NCI-H2196 treated with DMSO at 0.1 percent for 48 hours (cell line): ENCODE results near the gene LRRTM4.
"Not testable (repeated sequence)": the region's sequence is repeated elsewhere in the genome, so short reads cannot be mapped to it uniquely, and the experiment has no call there.

Source experiments
- DNase-seq: peaks from one replicate; lab custom pipeline; 2025; ENCODE audit not compliant: unreplicated experiment; lab: John Stamatoyannopoulos, UW

Gene LRRTM4

DNA sequence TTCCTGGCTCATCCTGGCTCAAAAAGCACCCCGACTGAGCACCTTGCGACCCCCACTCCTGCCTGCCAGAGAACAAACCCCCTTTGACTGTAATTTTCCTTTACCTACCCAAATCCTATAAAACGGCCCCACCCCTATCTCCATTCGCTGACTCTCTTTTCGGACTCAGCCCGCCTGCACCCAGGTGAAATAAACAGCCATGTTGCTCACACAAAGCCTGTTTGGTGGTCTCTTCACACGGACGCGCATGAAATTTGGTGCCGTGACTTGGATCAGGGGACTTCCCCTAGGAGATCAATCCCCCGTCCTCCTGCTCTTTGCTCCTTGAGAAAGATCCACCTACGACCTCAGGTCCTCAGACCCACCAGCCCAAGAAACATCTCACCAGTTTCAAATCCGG, 433.8 kb downstream of the LRRTM4 start:
- not testable (repeated sequence) for DNase-seq

DNA sequence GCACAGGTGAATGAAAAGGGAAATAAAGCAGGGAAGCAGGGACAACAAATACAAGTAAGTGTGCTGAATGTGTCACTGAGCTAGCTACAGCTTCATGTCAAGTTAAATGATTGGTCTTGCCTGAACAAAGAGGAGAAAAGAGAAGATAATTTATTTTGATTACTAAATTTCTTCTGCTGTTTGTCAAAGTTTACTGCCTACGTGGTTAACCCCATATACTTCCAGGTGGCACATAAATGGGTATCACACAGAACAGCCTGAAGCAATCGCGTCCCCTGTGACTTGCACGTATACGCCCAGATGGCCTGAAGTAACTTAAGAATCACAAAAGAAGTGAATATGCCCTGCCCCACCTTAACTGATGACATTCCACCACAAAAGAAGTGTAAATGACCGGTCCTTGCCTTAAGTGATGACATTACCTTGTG, 434.2 kb downstream of the LRRTM4 start:
- DNase-seq, result no peak

GRCh38 chr2:77086478-77086877, 435.7 kb downstream of the LRRTM4 start:
- DNase-seq, result no peak

DNA sequence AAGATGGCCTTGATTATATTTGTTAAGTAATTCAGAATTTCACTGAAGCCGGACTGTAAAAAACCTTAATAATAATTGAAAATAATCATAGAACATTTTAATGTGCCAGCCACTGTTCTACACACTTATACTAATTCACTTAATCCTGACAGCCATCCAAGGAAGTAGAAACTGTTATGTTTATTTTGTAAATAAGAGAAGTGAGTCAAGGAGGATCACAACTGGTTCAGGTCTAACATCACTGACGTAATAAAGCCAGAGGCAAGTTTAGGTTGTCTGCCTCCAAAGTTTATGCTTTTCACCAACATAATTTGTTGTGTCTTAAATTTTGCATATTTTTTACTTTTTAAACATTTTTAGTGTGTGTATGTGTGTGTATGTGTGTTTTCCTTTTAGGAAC, 436.1 kb downstream of the LRRTM4 start:
- no peak for DNase-seq

GRCh38 chr2:77085561-77085960, 436.6 kb downstream of the LRRTM4 start:
- DNase-seq, result no peak

DNA sequence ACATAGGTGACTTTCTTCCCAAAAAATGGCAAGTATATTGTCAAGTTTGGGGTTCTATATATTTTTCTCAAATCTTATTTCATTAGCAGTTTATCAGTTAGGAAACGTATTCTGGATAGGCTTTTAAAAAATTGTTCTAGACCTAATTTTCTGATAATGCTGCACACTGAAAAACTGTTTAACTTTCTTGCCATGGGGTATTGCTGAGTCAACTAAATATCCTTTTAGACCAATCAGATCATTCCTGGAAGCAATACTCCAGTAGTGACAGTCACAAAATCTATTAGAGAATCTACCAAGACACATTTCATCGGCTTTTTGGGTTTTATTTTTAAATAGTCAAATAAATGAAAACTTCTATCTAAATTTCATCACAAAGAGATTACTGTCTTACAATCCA, 440.6 kb downstream of the LRRTM4 start:
- no peak for DNase-seq

DNA sequence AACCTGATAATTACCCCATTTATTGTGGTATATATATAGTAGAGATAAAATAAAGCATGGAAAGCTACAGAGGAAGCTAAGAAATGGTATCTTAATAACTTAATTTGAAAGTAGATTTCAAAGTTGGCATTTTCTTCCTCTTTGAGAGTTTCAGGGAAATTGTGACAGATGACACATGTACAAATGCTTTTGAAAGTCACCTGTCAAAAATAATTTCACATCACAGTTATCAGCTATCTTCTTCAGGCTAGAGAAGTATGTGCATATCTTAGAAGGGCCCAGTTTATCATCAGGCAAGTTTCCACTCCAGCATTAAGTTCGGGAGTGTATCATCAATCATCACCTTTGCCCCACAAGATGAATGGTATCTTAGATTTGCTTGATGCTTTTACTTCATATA, 457.9 kb downstream of the LRRTM4 start:
- no peak for DNase-seq

- no peak for DNase-seq
These were observed 467.2 kb downstream of the LRRTM4 start for GRCh38 chr2:77054938-77055337.

DNA sequence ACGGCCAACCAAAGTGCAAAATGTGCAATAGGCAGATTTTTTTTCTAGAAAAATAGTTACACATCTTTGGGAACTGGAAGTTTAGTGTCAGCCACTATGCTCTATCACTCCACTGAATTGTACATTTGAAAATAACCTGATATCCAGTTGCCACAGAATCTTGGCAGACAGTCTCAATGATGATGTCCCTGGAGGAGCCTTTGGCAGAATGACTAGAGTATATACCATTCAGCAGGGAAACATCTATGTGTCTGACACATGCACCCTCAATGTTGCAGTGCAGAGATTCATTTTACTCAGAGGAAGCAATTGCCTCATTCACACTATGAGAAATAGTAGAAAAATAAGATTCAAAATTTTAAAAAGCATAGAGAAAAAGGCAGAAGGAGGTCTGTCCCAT, 475.8 kb downstream of the LRRTM4 start:
- DNase-seq, result no peak

DNA sequence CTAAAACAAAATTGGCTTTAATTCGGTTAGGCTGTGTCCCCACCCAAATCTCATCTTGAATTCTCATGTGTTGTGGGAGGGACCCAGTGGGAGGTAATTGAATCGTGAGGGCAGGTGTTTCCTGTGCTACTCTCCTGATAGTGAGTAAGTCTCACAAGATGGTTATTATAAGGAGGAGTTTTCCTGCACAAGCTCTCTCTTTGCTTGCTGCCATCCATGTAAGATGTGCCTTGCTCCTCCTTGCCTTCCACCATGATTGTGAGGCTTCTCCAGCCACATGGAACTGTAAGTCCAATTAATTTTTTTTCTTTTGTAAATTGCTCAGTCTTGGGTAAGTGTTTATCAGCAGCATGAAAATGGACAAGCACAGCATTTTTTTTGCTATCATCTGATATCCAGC, 476.7 kb downstream of the LRRTM4 start:
- not testable (repeated sequence) for DNase-seq

DNA sequence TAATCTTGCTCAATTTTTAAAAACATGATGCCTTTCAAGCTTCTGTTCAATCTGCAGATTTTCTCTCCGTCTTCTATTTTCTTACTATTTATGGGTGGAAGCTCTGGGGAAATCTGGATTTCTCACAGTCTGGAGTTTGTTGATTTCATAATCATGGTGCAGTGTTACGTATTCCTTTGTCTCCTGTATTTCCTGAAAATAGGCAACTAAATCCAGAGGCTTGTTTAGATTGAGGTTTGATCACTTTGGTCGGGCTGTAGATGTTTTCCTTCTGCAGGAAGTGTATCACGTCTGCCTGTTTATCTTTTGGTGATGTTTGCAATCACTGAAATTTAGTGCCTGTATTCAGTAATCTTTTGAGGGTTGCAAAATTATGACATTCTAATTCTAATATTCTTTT, 487.7 kb downstream of the LRRTM4 start:
- no peak for DNase-seq

DNA sequence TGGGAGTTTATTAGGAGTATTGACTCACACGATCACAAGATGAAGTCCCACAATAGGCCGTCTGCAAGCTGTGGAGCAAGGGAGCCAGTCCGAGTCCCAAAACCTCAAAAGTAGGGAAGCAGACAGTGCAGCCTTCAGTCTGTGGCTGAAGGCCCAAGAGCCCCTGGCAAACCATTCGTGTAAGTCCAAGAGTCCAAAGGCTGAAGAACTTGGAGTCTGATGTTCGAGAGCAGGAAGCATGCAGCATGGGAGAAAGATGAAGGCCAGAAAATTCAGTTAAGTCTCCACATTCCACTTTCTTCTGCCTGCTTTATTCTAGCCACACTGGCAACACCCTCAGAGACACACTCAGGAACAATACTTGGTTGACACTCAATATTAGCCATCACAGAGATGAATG, 492.9 kb downstream of the LRRTM4 start:
- DNase-seq, result not testable (repeated sequence)

DNA sequence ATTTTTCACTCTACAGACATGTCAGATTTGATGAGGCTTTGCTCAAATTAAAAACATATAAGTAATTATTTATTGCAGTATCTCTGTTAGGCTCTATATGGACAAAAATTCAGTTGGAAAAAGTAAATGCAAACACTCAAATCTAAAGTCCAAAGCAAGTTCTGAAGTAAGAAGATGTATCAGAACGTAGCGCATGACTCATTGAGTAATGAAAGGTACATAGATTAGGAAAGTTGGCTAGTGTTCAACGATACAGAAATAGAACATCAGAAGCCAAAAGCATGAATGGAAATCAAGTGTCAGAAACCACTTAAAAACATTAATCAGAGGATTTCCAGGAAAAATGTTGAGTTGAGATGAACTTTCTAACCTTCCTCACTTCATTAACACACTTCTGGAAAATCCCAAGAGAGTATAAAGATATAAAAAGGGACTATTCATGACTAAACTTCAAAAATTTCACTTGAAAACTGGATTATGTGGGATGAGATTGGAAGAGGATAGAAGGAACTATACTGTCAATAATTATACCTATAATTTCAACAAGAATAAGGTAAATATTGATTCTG, 494.1 kb downstream of the LRRTM4 start:
- DNase-seq, result no peak

DNA sequence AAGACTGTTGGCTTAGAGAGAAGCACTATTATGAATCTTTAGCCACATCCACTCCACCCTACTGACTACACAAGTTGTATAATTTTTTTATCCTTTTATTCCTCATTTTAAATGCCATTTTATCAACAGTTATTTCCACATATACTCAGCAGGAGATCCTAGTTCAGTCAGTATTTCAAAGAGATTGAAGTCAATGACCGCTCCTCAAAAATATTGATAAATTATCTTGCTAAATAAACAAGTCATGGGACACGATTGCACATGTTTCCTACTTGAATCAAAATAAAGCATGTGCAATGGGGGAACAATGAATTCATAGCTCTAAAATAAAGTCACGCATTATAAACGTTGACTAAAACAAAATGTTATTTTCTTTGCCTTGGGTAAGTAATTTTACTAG, 496.5 kb downstream of the LRRTM4 start:
- DNase-seq, result no peak

- DNase-seq, result no peak
These were observed 501.0 kb downstream of the LRRTM4 start for GRCh38 chr2:77021161-77021560.

GRCh38 chr2:77018219-77018618, 504.0 kb downstream of the LRRTM4 start:
- DNase-seq, result no peak

DNA sequence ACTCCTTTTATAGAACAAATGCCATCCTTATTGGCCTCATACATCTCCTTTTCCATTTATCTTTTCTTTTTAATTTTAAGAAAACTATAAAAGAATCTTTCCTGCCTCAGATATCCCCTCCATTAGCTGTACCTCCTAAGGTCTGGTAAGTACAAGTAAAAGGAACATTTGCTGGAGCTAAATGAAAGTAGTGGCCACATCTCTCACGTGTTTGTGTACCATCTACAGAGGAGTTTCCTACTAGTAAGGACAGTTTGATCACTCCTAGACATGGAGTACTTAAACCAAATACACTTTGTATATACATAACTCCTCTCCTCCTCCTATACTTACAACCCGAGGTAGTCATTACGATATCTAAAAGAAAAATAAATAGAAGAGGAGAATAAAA, 504.8 kb downstream of the LRRTM4 start:
- DNase-seq, result no peak

DNA sequence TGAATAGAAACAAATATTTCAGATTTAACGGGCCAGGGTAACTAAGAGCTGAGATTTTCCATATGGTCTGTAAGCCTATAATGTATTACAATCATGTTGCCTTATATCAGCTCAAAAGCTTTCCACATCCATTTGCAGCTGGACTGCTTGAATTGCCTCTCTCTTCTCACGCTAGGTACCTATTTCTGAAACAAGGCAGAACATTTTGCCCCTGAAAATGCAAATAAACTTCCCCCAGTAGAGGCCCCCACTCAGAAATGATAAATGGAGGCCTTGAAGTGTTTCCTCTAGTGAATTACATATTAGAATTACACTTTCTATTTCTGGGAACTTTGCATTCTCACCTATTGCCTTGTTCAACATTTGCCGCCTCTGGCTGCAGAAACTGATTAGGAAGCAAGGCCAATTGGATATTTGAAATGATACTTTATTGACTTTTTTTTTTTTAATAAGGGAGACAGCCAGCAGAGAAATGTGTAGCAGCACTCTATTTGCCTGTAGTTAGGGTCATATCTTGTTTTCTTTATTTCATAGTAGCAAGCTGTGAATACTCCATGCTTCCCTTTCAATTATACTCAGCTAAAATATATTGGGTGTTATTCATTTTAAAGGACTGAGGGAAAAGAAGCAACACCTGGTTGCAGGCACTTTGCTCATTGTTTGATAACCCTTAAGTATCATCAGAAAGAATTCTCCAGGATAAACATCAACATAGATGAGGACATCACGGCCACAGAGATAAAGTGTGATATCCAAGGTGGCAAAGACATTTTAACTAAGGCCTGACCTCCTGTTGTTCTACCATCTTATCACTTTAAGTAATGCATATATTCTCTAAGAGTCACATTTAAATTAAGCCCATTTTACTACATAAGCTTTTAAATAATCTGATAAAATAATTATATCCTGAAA, 505.5 kb downstream of the LRRTM4 start:
- DNase-seq, result no peak

- DNase-seq, result no peak
These were observed 508.2 kb downstream of the LRRTM4 start for GRCh38 chr2:77013953-77014352.

- no peak for DNase-seq
These were observed 508.7 kb downstream of the LRRTM4 start for GRCh38 chr2:77013457-77013856.

DNA sequence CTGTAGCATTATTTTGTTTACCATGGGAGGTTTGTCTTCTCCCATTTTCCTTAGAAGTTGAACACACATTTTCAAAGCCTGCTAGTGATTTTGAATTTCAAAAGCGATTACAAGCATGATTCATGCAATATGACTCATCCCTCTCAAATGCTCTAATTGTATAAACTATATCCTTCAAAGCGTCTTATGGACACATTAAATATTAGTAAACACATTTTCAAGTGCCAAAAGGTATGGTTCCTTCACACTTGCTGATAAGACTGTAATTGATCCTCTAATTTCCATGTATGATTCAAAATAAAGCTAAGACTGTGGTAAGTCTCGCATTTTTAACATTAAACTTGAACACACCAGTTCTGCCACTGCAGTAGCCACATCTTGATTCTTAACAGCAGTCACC, 512.9 kb downstream of the LRRTM4 start:
- DNase-seq, result no peak

DNA sequence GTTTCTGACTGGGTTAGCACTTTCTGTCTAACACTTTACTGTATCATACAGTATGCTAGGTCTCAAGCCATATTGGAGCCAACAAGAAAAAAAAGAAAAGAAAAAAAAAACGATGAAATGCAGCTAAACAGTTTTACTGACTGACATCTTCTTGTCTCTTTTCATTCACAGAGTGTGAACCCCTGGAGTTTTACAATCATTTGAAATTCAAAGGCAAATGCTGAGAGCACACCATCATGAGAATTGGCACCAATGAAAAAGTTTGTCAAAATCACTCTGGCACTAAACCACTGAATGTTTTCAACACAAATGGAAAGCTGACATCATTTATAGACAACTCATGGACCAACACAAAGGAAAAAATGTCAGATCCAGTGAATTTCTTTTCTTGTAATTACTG, 513.3 kb downstream of the LRRTM4 start:
- no peak for DNase-seq

- DNase-seq, result no peak
These were observed 514.5 kb downstream of the LRRTM4 start for GRCh38 chr2:77007686-77008085.
